KG1 (cell line): ENCODE measurements around the gene TWSG1.
"Not testable (repeated sequence)": the region's sequence is repeated elsewhere in the genome, so short reads cannot be mapped to it uniquely, and the experiment has no call there.

ENCODE experiments used
- DNase-seq: peaks from one replicate; lab custom pipeline; 2025; lab: John Stamatoyannopoulos, UW

Gene TWSG1

GRCh38 chr18:9335697-9336045, 1.1 kb downstream of the TWSG1 start:
- no peak for DNase-seq

- DNase-seq: no peak
These were observed 2.3 kb downstream of the TWSG1 start for GRCh38 chr18:9336827-9337226.

GRCh38 chr18:9337873-9338272, 3.3 kb downstream of the TWSG1 start:
- peak; percentile 46 for DNase-seq

GRCh38 chr18:9340472-9340871, 5.9 kb downstream of the TWSG1 start:
- no peak for DNase-seq

GRCh38 chr18:9343577-9343976, 9.0 kb downstream of the TWSG1 start:
- no peak for DNase-seq

- no peak for DNase-seq
These were observed 12.2 kb downstream of the TWSG1 start for GRCh38 chr18:9346775-9347174.

GRCh38 chr18:9348079-9348671, 13.6 kb downstream of the TWSG1 start:
- no peak for DNase-seq

GRCh38 chr18:9348766-9349165, 14.2 kb downstream of the TWSG1 start:
- no peak for DNase-seq

- DNase-seq: no peak
These were observed 19.0 kb downstream of the TWSG1 start for GRCh38 chr18:9353596-9353995.

- DNase-seq: no peak
These were observed 19.7 kb downstream of the TWSG1 start for GRCh38 chr18:9354256-9354655.

GRCh38 chr18:9356976-9357375, 22.4 kb downstream of the TWSG1 start:
- DNase-seq: no peak

GRCh38 chr18:9359796-9360195, 25.2 kb downstream of the TWSG1 start:
- DNase-seq: no peak

- no peak for DNase-seq
These were observed 26.6 kb downstream of the TWSG1 start for GRCh38 chr18:9361191-9361590.

- DNase-seq: no peak
These were observed 28.3 kb downstream of the TWSG1 start for GRCh38 chr18:9362869-9363268.

- no peak for DNase-seq
These were observed 29.7 kb downstream of the TWSG1 start for GRCh38 chr18:9364242-9364641.

GRCh38 chr18:9365406-9365805, 30.8 kb downstream of the TWSG1 start:
- DNase-seq: no peak

- DNase-seq: no peak
These were observed 31.6 kb downstream of the TWSG1 start for GRCh38 chr18:9366126-9366714.

- not testable (repeated sequence) for DNase-seq
These were observed 38.7 kb downstream of the TWSG1 start for GRCh38 chr18:9373254-9373653.

GRCh38 chr18:9379118-9379517, 44.5 kb downstream of the TWSG1 start:
- DNase-seq: no peak

GRCh38 chr18:9380101-9380500, 45.5 kb downstream of the TWSG1 start:
- DNase-seq: no peak

- DNase-seq: no peak
These were observed 46.2 kb downstream of the TWSG1 start for GRCh38 chr18:9380621-9381395.

- no peak for DNase-seq
These were observed 52.3 kb downstream of the TWSG1 start for GRCh38 chr18:9386879-9387278.

- no peak for DNase-seq
These were observed 53.3 kb downstream of the TWSG1 start for GRCh38 chr18:9387891-9388290.

- no peak for DNase-seq
These were observed 55.1 kb downstream of the TWSG1 start for GRCh38 chr18:9389706-9390105.
